Measurements from ENCODE around the gene MIDN.

Gene MIDN

GRCh38 chr19:1248786-1249297 is 459 bp downstream of the MIDN start:
- Histone ChIP-seq H3K4me3 (ENCODE audit: low read depth, low read length) (peak overlapping the region; percentile 65), H3K4me1 (peaks cover 21% of the 10 kb centered on the region), H3K27me3 (no peaks in the 10 kb centered on the region), H3K36me3 (peaks cover 35% of the 10 kb centered on the region), H3K9me3 (no peaks in the 10 kb centered on the region; the same call in 1 of the 2 replicates)
- DNase-seq = peak; percentile 85
- peak; percentile 58 for TF ChIP-seq CTCF (IDR thresholded peaks at IDR 0.05; ENCODE audit: low read depth, low read length)

- peaks cover 26% of the 10 kb centered on the region for H3K4me1 ChIP-seq
- no peak for TF ChIP-seq CTCF (IDR thresholded peaks at IDR 0.05; ENCODE audit: low read depth, low read length)
- no peaks in the 10 kb centered on the region for H3K27me3 ChIP-seq
- no peaks in the 10 kb centered on the region; the same call in 1 of the 2 replicates for H3K9me3 ChIP-seq
- peak overlapping the region; percentile 78 for H3K4me3 ChIP-seq (ENCODE audit: low read depth, low read length)
- peak; percentile 96 for DNase-seq
- H3K36me3 ChIP-seq = peaks cover 36% of the 10 kb centered on the region
Measured at GRCh38 chr19:1249298-1249989, 1.1 kb downstream of the MIDN start.

- DNase-seq = no peak
- Histone ChIP-seq H3K27me3 (no peaks in the 10 kb centered on the region), H3K4me1 (peaks cover 21% of the 10 kb centered on the region), H3K9me3 (no peaks in the 10 kb centered on the region; the same call in 1 of the 2 replicates), H3K36me3 (peaks cover 38% of the 10 kb centered on the region), H3K4me3 (ENCODE audit: low read depth, low read length) (peak overlapping the region; percentile 78)
- no peak for TF ChIP-seq CTCF (IDR thresholded peaks at IDR 0.05; ENCODE audit: low read depth, low read length)
Measured at GRCh38 chr19:1249990-1250436, 1.6 kb downstream of the MIDN start.

- Histone ChIP-seq H3K4me1 (peaks cover 19% of the 10 kb centered on the region), H3K36me3 (peaks cover 43% of the 10 kb centered on the region), H3K9me3 (no peaks in the 10 kb centered on the region; the same call in 1 of the 2 replicates), H3K27me3 (no peaks in the 10 kb centered on the region), H3K4me3 (ENCODE audit: low read depth, low read length) (peak overlapping the region; percentile 78)
- DNase-seq = peak; percentile 90
- no peak for TF ChIP-seq CTCF (IDR thresholded peaks at IDR 0.05; ENCODE audit: low read depth, low read length)
Measured at GRCh38 chr19:1250437-1251260, 2.3 kb downstream of the MIDN start.

GRCh38 chr19:1251330-1252220 is 3.2 kb downstream of the MIDN start:
- H3K9me3 ChIP-seq = no peaks in the 10 kb centered on the region; the same call in 1 of the 2 replicates

More at GRCh38 chr19:1251330-1252220, 3.2 kb downstream of the MIDN start:
- H3K4me1 ChIP-seq = peaks cover 14% of the 10 kb centered on the region
- TF ChIP-seq CTCF (IDR thresholded peaks at IDR 0.05; ENCODE audit: low read depth, low read length) = no peak
- H3K36me3 ChIP-seq = peaks cover 52% of the 10 kb centered on the region
- H3K27me3 ChIP-seq = no peaks in the 10 kb centered on the region
- peak overlapping the region; percentile 78 for H3K4me3 ChIP-seq (ENCODE audit: low read depth, low read length)
- peak; percentile 79 for DNase-seq

All from BE2C (cell line).